Loucy (cell line): ENCODE measurements around the gene ANOS1.

Source experiments
- EZH2phosphoT487 ChIP-seq: fragments of 200-600 bp; IDR thresholded peaks from 2 replicates; pipeline ENCODE4 v1.6.1; 2018; ENCODE audit warnings: antibody characterized with exemption, mild to moderate bottlenecking, moderate library complexity, borderline replicate concordance
- TF ChIP-seq, protein P1 (sequence below): fragments of 200-600 bp; sonication (generic); conservative IDR thresholded peaks from 2 replicates; pipeline ENCODE4 v1.5.1; 2014; ENCODE audit warnings: mild to moderate bottlenecking, antibody characterized with exemption, low read length

DNA sequence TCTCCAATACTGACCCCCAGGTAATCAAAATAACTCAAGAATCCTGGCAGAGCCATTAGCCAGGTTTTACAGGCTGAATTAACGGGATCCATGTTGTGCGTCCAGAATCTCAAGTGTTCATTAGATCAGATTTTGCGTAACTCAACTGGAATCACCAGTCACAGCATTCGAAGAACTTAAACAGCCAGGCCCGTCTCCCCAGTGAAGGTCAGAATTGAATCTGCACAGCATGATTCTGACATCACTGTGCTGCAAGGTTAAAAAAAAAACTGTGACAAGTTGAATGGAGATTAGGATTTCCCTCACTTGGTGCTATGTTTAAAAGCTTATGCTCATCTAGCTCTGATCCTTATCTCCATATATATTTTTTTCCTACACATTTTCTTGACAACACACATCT, 96.1 kb downstream of the ANOS1 start:
- TF ChIP-seq, protein P1, sequence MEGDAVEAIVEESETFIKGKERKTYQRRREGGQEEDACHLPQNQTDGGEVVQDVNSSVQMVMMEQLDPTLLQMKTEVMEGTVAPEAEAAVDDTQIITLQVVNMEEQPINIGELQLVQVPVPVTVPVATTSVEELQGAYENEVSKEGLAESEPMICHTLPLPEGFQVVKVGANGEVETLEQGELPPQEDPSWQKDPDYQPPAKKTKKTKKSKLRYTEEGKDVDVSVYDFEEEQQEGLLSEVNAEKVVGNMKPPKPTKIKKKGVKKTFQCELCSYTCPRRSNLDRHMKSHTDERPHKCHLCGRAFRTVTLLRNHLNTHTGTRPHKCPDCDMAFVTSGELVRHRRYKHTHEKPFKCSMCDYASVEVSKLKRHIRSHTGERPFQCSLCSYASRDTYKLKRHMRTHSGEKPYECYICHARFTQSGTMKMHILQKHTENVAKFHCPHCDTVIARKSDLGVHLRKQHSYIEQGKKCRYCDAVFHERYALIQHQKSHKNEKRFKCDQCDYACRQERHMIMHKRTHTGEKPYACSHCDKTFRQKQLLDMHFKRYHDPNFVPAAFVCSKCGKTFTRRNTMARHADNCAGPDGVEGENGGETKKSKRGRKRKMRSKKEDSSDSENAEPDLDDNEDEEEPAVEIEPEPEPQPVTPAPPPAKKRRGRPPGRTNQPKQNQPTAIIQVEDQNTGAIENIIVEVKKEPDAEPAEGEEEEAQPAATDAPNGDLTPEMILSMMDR = no peak
- TF ChIP-seq EZH2phosphoT487 = no peak
